Epithelial cell of proximal tubule (primary cell): ENCODE data around the gene SND1. TPM values are rescaled to one million over a fixed set of nuclear protein-coding genes. Genes with fewer than 3 reads are reported as not detected.

Source experiments
- DNase-seq: peaks from one replicate; pipeline ENCODE4 v3.0.0-alpha.2; 2011; ENCODE audit warnings: low read depth
- H3K4me3 ChIP-seq: 2 replicates; pipeline ENCODE4 v1.5.1; 2011; ENCODE audit warnings: low read depth, mild to moderate bottlenecking, low read length
- total RNA-seq: library from RNA; depleted of rRNA; stranded (reverse); fragments of >200 nt; gene quantifications from 2 replicates; pipeline ENCODE4 v1.2.3, GENCODE V29; 2015
- TF ChIP-seq, protein P1 (sequence below): conservative IDR thresholded peaks from 2 replicates; pipeline ENCODE4 v1.5.1; 2012; ENCODE audit warnings: low read depth, mild to moderate bottlenecking, low read length

SND1 gene
- total RNA-seq, 1 donor from 2014 or later: 122 TPM

- no peak overlapping the region for H3K4me3 ChIP-seq
- TF ChIP-seq, protein P1, sequence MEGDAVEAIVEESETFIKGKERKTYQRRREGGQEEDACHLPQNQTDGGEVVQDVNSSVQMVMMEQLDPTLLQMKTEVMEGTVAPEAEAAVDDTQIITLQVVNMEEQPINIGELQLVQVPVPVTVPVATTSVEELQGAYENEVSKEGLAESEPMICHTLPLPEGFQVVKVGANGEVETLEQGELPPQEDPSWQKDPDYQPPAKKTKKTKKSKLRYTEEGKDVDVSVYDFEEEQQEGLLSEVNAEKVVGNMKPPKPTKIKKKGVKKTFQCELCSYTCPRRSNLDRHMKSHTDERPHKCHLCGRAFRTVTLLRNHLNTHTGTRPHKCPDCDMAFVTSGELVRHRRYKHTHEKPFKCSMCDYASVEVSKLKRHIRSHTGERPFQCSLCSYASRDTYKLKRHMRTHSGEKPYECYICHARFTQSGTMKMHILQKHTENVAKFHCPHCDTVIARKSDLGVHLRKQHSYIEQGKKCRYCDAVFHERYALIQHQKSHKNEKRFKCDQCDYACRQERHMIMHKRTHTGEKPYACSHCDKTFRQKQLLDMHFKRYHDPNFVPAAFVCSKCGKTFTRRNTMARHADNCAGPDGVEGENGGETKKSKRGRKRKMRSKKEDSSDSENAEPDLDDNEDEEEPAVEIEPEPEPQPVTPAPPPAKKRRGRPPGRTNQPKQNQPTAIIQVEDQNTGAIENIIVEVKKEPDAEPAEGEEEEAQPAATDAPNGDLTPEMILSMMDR: no peak
- no peak for DNase-seq
Measured at GRCh38 chr7:127760436-127761031, 108.5 kb downstream of the SND1 start.

- H3K4me3 ChIP-seq: no peak overlapping the region
- TF ChIP-seq, protein P1: no peak
- DNase-seq: no peak
Measured at GRCh38 chr7:127761196-127761595, 109.2 kb downstream of the SND1 start.

GRCh38 chr7:127764681-127765080, 112.7 kb downstream of the SND1 start:
- no peak for DNase-seq
- H3K4me3 ChIP-seq: no peak overlapping the region
- TF ChIP-seq, protein P1: no peak

- TF ChIP-seq, protein P1: no peak
- DNase-seq: no peak
- no peak overlapping the region for H3K4me3 ChIP-seq
Measured at GRCh38 chr7:127765150-127765549, 113.2 kb downstream of the SND1 start.

- H3K4me3 ChIP-seq: no peak overlapping the region
- no peak for DNase-seq
- TF ChIP-seq, protein P1: no peak
Measured at GRCh38 chr7:127766831-127767459, 115.0 kb downstream of the SND1 start.

DNA sequence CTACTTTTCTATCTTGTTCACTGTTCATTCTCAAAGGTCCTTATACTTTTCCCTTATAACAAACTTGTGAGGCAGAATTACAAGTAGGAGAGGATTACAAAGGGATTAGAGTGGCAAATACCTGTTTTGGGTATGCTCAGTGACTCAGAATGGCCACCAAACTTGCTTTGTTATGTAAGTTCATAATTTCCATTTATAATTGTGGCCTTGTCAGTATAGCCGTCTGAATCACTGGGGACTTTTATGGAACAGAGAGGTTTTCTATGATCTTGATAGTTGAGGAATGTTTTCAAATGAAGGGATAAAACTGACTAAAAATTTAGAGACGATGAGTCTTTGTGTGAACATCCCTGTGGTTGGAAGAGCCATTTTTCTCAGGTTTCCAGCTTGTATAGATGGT, 116.2 kb downstream of the SND1 start:
- TF ChIP-seq, protein P1: no peak
- H3K4me3 ChIP-seq: no peak overlapping the region
- DNase-seq: no peak

DNA sequence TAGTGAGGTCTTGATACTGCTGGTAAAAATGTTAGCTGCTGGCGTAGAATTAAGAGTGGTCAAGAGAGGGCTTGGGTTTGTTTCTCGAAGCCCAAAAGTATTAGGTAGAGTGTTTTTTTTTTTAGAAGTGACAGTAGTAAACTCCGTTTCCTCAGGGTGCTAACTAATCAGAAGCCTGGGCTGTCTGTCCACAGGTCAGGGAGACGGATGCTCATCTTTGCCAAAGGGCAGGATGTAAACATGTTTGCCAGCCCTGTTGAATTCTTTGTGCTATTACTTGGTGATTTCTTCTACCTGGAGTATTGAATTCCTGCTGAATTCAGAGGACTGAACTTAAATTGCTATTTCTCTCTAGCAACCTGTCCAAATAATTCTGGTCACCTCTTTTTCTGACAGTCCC, 117.1 kb downstream of the SND1 start:
- no peak for DNase-seq
- TF ChIP-seq, protein P1: no peak

More for the DNA sequence above, 117.1 kb downstream of the SND1 start:
- H3K4me3 ChIP-seq: no peak overlapping the region
